OCI-LY7 (cell line): ENCODE measurements around the gene DDX56. TPM values are rescaled to one million over a fixed set of nuclear protein-coding genes. Genes with fewer than 3 reads are reported as not detected.

Experiments
- BruUV-seq: library from RNA; stranded (reverse); fragments of 400-500 nt; replicated peaks from 2 replicates; lab custom pipeline; 2021; lab: Mats Ljungman, UMichigan
- CTCF ChIA-PET: fragments of 300-600 bp; sonication (Branson Sonifier 250); formaldehyde crosslinking; loops from one replicate; lab custom pipeline; 2022; ENCODE audit warnings: antibody characterized with exemption; ENCODE audit not compliant: unreplicated experiment; lab: Charles Lee
- POLR2A ChIA-PET: fragments of 300-600 bp; sonication (Branson Sonifier 250); formaldehyde crosslinking; loops from one replicate; lab custom pipeline; 2022; ENCODE audit warnings: antibody characterized with exemption; lab: Charles Lee
- DNase-seq: peaks from one replicate; pipeline ENCODE4 v3.0.0-alpha.2; 2015; ENCODE audit warnings: low spot score
- H2AFZ ChIP-seq: fragments of 200-600 bp; sonication (generic), shearing (Covaris generic); 2 replicates; pipeline ENCODE4 v1.6.1; 2014; ENCODE audit warnings: mild to moderate bottlenecking, antibody characterized with exemption, low read length, moderate library complexity
- H3K27ac ChIP-seq: fragments of 200-600 bp; sonication (generic); 2 replicates; pipeline ENCODE4 v1.5.1; 2014; ENCODE audit warnings: mixed run types, low read depth, mild to moderate bottlenecking, moderate library complexity, low read length, inconsistent platforms; ENCODE audit not compliant: poor library complexity, severe bottlenecking
- H3K36me3 ChIP-seq: fragments of 200-600 bp; sonication (generic); 2 replicates; pipeline ENCODE4 v1.6.1; 2014; ENCODE audit warnings: mild to moderate bottlenecking, antibody characterized with exemption, low read length, moderate library complexity, mixed read lengths; ENCODE audit not compliant: insufficient read depth
- H3K4me1 ChIP-seq: fragments of 200-600 bp; sonication (generic); 2 replicates; pipeline ENCODE4 v1.5.1; 2014; ENCODE audit warnings: mild to moderate bottlenecking, low read length; ENCODE audit not compliant: insufficient read depth, poor library complexity, severe bottlenecking
- H3K4me2 ChIP-seq: fragments of 200-600 bp; sonication (generic); 2 replicates; pipeline ENCODE4 v1.6.1; 2014; ENCODE audit warnings: mild to moderate bottlenecking, low read length
- H3K4me3 ChIP-seq: fragments of 200-600 bp; sonication (generic); 2 replicates; pipeline ENCODE4 v1.5.1; 2014; ENCODE audit warnings: mild to moderate bottlenecking, low read depth, low read length; ENCODE audit not compliant: poor library complexity, severe bottlenecking
- H3K79me2 ChIP-seq: fragments of 200-600 bp; sonication (generic); 2 replicates; pipeline ENCODE4 v1.6.1; 2016; ENCODE audit warnings: low read depth, mild to moderate bottlenecking, low read length, moderate library complexity, mixed read lengths; ENCODE audit not compliant: insufficient read depth
- H3K9me2 ChIP-seq: fragments of 200-600 bp; sonication (generic); 2 replicates; pipeline ENCODE4 v1.6.1; 2016; ENCODE audit warnings: mild to moderate bottlenecking, low read length, mixed read lengths; ENCODE audit not compliant: insufficient read depth
- H3K9me3 ChIP-seq: fragments of 200-600 bp; sonication (generic); 2 replicates; pipeline ENCODE4 v1.6.1; 2014; ENCODE audit warnings: mild to moderate bottlenecking, mixed run types, low read length, mixed read lengths
- H4K20me1 ChIP-seq: fragments of 200-600 bp; sonication (generic); 2 replicates; pipeline ENCODE4 v1.6.1; 2014; ENCODE audit warnings: mild to moderate bottlenecking, antibody characterized with exemption, low read length, moderate library complexity, mixed read lengths; ENCODE audit not compliant: insufficient read depth
- CTCF ChIP-seq: fragments of 200-600 bp; sonication (generic); conservative IDR thresholded peaks from 2 replicates; pipeline ENCODE4 v1.5.1; 2014; ENCODE audit warnings: mild to moderate bottlenecking, antibody characterized with exemption, low read length, moderate library complexity, mixed read lengths
- EZH2phosphoT487 ChIP-seq: fragments of 200-600 bp; sonication (generic); IDR thresholded peaks from 2 replicates; pipeline ENCODE4 v1.6.1; 2018; ENCODE audit warnings: low read depth, borderline replicate concordance, mild to moderate bottlenecking, mixed run types, antibody characterized with exemption, low read length, moderate library complexity, mixed read lengths
- intact Hi-C: fragments of 100-400 bp; cut with micrococcal nuclease; formaldehyde crosslinking; loops from one replicate; pipeline ENCODE4 v1.10.0; 2022; ENCODE audit not compliant: unreplicated experiment
- total RNA-seq, 2 experiments: library from RNA; depleted of rRNA in 1 of 2; stranded (reverse); fragments of >200 nt in 1 of 2; shearing (Covaris generic) in 1 of 2; gene quantifications; 2 replicates each; pipeline ENCODE4 v1.2.3, GENCODE V29; 2014 to 2022

Gene DDX56
- total RNA-seq, 2 experiments from 2014 or later: 89.2 to 95.4 TPM

DNA sequence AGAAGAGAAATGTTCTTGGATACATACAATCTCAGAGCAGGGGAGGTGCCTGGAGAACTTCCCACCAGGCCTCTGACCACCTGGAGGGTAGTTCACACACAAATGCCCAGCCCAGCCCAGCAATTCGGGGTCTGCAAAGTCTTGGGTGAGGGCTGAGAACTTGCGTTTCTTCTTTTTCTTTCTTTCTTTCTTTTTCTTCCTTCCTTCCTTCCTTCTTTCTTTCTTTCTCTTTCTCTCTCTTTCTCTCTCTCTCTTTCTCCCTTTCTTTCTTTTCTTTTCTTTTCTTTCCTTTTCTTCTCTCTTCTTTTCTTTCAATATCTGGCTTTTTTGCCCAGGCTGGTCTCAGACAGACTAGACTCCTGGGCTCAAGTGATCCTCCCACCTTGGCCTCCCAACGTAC is 54.9 kb downstream of the DDX56 start:
- POLR2A ChIA-PET: no interaction called here
- no TSS peak for BruUV-seq

DNA sequence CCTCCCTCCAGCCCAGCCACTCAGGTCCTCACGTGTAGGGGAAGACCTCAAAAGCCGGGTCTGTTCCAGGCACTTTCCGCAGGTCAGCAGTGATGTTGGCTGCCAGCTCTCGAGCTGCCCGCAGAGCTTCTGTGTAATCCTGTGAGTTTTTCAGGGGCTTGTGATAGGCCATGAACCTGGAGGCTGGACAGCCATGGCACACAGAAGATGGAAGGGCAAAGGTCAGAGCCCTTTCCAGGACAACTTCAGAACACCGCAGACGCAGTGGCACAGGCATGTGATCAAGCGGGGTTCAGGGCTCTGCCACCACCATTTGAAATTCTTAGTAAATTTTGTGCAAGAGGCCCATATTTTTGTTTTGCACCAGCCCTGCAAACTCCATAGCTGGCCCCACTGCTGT is 56.5 kb downstream of the DDX56 start:
- CTCF ChIA-PET: no interaction called here
- no peak overlapping the region for H3K4me3 ChIP-seq
- no TSS peak for BruUV-seq

More for the DNA sequence above, 54.9 kb downstream of the DDX56 start:
- H2AFZ ChIP-seq: no peak overlapping the region
- H3K27ac ChIP-seq: no peak overlapping the region
- intact Hi-C loops: no loop called here
- DNase-seq: no peak
- H3K36me3 ChIP-seq: no peaks in the 10 kb centered on the region
- no peaks in the 10 kb centered on the region for H3K4me1 ChIP-seq
- TF ChIP-seq CTCF (no peak), EZH2phosphoT487 (no peak)
- no peaks in the 10 kb centered on the region for H3K79me2 ChIP-seq
- H3K9me2 ChIP-seq: no peaks in the 10 kb centered on the region
- H3K9me3 ChIP-seq: no peaks in the 10 kb centered on the region
- H4K20me1 ChIP-seq: no peaks in the 10 kb centered on the region
- CTCF ChIA-PET: no interaction called here
- no peak overlapping the region for H3K4me2 ChIP-seq
- H3K4me3 ChIP-seq: no peak overlapping the region

More for the DNA sequence above, 56.5 kb downstream of the DDX56 start:
- TF ChIP-seq CTCF (no peak), EZH2phosphoT487 (no peak)
- Histone ChIP-seq H2AFZ (no peak overlapping the region), H3K4me2 (no peak overlapping the region), H3K9me3 (no peaks in the 10 kb centered on the region), H4K20me1 (no peaks in the 10 kb centered on the region), H3K27ac (no peak overlapping the region), H3K79me2 (no peaks in the 10 kb centered on the region), H3K36me3 (no peaks in the 10 kb centered on the region), H3K9me2 (no peaks in the 10 kb centered on the region), H3K4me1 (no peaks in the 10 kb centered on the region)
- intact Hi-C loops: no loop called here
- no peak for DNase-seq
- POLR2A ChIA-PET: interaction anchor here (0.6 kb wide), 1 partner anchor 178 kb away, joined by 3 read pairs; no protein-coding TSS in a partner anchor

Other genes starting within 250 kb of the DDX56 start
- gene CAMK2B, start 248.3 kb downstream of the DDX56 start, total RNA-seq (2014; rRNA removed; shearing (Covaris generic)): 0.66 and 0.98 TPM in 2 replicates
- gene CAMK2B, start 248.3 kb downstream of the DDX56 start, total RNA-seq (2022): 0.92 and 1.1 TPM in 2 replicates
- 57.0 and 67.4 TPM in 2 replicates for gene NUDCD3, start 83.2 kb downstream of the DDX56 start, total RNA-seq (2014; rRNA removed; shearing (Covaris generic))
- 93.8 and 108 TPM in 2 replicates for gene NUDCD3, start 83.2 kb downstream of the DDX56 start, total RNA-seq (2022)
- gene NPC1L1, start 32.6 kb downstream of the DDX56 start, total RNA-seq (2014; rRNA removed; shearing (Covaris generic)): 0.13 TPM in 1 of 2 replicates, not detected in the other
- gene NPC1L1, start 32.6 kb downstream of the DDX56 start, total RNA-seq (2022): not detected in 2 replicates
- 64.9 and 80.5 TPM in 2 replicates for gene TMED4, start 8.3 kb upstream of the DDX56 start, total RNA-seq (2014; rRNA removed; shearing (Covaris generic))
- 68.6 and 69.1 TPM in 2 replicates for gene TMED4, start 8.3 kb upstream of the DDX56 start, total RNA-seq (2022)
- gene OGDH, start 32.7 kb upstream of the DDX56 start, total RNA-seq (2014; rRNA removed; shearing (Covaris generic)): 32.6 and 47.6 TPM in 2 replicates
- gene OGDH, start 32.7 kb upstream of the DDX56 start, total RNA-seq (2022): 70.9 and 71.8 TPM in 2 replicates
- gene ZMIZ2, start 174.9 kb upstream of the DDX56 start, total RNA-seq (2014; rRNA removed; shearing (Covaris generic)): 17.2 and 18.0 TPM in 2 replicates
- 79.7 and 91.7 TPM in 2 replicates for gene ZMIZ2, start 174.9 kb upstream of the DDX56 start, total RNA-seq (2022)
- gene PPIA, start 222.8 kb upstream of the DDX56 start, total RNA-seq (2014; rRNA removed; shearing (Covaris generic)): 2,827 and 2,935 TPM in 2 replicates
- 2,267 and 2,573 TPM in 2 replicates for gene PPIA, start 222.8 kb upstream of the DDX56 start, total RNA-seq (2022)